NCI-H128 (cell line): ENCODE results near the gene MRPL28.

Experiments
- DNase-seq: peaks from one replicate; lab custom pipeline; 2025; ENCODE audit not compliant: unreplicated experiment; lab: John Stamatoyannopoulos, UW

The MRPL28 gene

GRCh38 chr16:317583-317982 lies 52.8 kb downstream of the MRPL28 start:
- no peak for DNase-seq
